Erythroblast (primary cell): ENCODE measurements around the gene MMP8.

Source experiments
- GATA1 ChIP-seq: IDR thresholded peaks from 2 replicates; pipeline ENCODE4 v1.6.1; 2011; ENCODE audit warnings: low read depth, mild to moderate bottlenecking, control low read depth, low read length, moderate library complexity
- POLR2A ChIP-seq: IDR thresholded peaks from 2 replicates; pipeline ENCODE4 v1.6.1; 2011; ENCODE audit warnings: mild to moderate bottlenecking, low read length

GRCh38 chr11:102729849-102730815 lies 5.4 kb upstream of the MMP8 start:
- no peak for TF ChIP-seq POLR2A
- TF ChIP-seq GATA1 = no peak
